GM18520 (cell line): ENCODE results near the gene ZFC3H1.

Experiments
- ATAC-seq: cut with Tn5 transposase; IDR thresholded peaks from one replicate; pipeline ENCODE4 v1.9.1; 2021; ENCODE audit not compliant: unreplicated experiment

The ZFC3H1 gene

DNA sequence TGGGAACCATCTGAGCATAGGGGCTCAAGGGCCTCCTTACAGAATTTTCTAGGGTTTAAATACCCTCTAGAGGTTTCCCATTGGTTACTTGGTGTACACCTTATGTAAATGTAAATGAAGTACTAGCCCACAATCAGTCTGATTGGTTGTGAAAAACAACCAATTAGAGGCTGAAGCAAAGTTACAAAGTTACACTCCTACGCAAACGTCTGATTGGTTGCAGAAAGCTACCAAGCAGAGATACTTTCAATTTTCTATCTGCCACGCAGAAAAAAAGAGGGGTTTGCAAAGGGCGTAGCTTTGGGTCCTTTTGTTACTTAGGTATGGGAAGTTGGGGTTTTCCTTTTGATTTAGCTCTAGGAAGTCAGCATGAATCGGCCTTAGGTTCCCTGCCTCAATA is 20.4 kb upstream of the ZFC3H1 start:
- no peak for ATAC-seq

DNA sequence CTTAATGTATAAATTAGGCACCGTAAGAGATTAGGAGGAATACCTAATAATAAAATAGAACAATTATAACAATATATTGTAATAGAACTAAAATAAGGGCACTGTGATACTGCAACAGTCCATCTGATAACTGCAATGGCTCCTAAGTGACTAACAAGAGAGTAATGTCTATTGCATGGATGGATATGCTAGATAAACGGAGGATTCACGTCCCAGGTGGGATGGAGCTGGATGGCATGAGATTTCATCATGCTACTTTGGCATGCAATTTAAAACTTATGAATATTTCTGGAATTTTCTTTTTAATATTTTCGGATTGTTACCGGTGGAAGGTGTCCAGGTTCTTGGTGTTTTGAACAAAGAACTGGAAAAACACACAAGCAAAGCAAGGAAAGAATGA is 20.0 kb upstream of the ZFC3H1 start:
- no peak for ATAC-seq

GRCh38 chr12:71682466-71682865 is 18.8 kb upstream of the ZFC3H1 start:
- no peak for ATAC-seq

- ATAC-seq = no peak
Measured at GRCh38 chr12:71671816-71672215, 8.2 kb upstream of the ZFC3H1 start.

DNA sequence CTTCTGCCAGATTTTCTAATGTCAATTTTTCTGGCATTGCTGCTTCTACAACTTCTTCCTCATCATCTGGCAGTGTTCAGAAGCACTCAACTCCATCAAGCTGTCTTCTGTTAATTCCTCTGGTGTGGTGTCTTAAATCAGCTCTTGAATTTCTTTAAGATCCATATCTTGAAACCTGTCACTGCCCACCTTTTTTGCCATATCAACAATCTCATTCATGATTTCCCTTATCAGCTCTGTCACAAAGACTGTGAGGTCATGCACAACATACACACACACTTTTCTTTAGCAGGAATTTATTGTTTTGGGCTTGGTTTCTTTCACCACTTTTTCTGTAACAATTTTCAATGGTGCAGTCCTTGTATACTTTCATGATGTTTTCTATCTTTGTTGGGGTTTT is 7.7 kb upstream of the ZFC3H1 start:
- no peak for ATAC-seq

DNA sequence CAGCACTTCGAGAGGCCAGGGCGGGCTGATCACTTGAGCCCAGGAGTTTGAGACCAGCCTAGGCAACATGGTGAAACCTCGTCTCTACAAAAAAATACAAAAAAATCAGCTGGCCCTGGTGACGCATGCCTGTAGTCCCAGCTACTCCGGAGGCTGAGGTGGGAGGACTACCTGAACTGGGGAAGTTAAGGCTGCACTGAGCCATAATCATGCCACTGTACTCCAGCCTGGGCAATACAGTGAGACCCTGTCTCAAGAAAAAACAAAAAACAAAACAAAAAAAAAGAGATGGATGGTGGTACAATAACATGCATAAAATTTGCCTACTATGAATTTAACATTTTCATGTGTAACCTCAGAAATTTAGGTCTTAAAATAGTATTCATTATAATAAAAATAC is 2.6 kb upstream of the ZFC3H1 start:
- no peak for ATAC-seq

GRCh38 chr12:71665090-71665463 is 1.4 kb upstream of the ZFC3H1 start:
- ATAC-seq = no peak

DNA sequence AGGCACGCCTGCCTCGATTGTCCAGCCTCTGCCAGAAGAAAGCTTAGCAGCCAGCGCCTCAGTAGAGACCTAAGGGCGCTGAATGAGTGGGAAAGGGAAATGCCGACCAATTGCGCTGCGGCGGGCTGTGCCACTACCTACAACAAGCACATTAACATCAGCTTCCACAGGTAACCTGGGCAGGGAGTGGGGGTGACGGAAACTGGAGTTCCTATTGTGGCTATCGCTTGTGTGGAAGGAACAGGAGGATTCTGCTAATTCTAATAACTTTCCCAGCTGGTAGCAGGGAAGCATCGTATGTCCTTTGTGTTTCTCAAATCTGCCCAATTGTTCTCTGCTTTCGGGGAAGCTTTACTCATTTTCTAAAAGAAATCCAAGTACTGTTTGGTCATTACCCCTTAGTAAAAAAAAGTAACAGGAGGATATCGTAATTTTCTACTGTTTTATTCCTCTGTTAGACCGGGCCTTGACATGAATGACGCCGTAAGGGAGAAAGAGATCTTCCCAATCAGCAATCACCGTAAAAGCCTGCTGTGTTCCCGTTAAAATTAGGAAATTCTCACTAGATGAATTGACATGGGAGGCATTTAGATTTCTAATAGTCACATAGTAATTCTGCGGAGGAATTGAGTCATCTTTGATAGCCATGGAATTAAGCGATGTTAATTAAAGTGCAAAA is 902 bp upstream of the ZFC3H1 start:
- peak; percentile 0 for ATAC-seq

DNA sequence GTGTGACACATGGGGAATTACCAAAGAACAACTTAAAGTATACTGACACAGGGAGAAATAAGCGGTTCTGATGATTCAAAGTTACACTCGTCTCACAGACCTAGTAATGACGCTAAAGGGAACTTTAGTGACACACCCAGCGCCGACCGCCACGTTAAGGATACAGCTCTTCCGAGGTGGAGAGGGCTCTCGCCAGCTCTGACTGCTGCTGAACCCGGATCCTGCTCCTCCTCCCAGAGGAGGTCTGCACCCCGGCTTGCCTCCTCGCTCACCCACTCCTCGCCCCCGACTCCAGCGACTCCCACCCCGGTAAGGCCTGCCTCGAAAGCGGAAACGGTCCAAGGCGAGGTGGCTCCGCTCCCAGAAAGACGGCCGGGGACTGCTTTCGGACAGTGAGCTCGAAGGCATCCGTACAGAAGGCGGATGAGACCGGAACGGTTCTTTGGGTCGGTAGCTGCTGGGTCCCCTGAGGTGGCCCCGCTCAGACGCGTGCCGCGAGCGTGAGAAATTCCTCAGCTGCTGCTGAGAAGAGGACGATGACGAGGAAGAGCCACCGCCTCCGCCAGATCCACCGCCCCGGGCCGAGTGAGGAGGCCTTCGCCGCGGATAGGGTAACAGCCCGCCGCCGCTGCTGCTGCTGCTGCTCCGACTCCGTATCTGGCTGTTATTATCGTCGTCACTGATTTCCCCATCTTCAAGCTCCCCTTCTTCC is 643 bp downstream of the ZFC3H1 start:
- ATAC-seq = peak; percentile 15

GRCh38 chr12:71661977-71662530 is 1.6 kb downstream of the ZFC3H1 start:
- no peak for ATAC-seq

DNA sequence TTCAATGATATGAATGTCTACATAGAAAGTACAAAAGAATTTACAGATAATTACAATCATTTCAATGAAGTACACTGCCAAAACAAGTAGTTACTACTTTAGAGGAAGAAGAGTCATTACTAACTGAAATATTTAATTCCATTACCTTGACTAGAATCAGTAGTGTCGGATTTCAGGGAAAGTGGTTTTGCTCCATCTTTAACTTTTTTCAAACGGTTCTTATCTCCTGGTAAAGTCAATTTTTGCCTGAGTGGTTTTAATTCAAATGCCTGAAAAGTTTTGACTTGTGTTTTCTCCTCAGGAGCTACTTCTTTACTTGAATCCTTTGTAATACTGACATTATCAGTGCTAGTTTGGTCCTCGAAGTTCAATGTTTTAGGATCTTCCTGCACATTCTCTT is 6.9 kb downstream of the ZFC3H1 start:
- ATAC-seq = no peak

- ATAC-seq = no peak
Measured at GRCh38 chr12:71655907-71656306, 7.7 kb downstream of the ZFC3H1 start.

GRCh38 chr12:71655495-71655894 is 8.2 kb downstream of the ZFC3H1 start:
- ATAC-seq = no peak

- ATAC-seq = no peak
Measured at GRCh38 chr12:71654200-71654599, 9.4 kb downstream of the ZFC3H1 start.

- no peak for ATAC-seq
Measured at GRCh38 chr12:71653137-71653536, 10.5 kb downstream of the ZFC3H1 start.

DNA sequence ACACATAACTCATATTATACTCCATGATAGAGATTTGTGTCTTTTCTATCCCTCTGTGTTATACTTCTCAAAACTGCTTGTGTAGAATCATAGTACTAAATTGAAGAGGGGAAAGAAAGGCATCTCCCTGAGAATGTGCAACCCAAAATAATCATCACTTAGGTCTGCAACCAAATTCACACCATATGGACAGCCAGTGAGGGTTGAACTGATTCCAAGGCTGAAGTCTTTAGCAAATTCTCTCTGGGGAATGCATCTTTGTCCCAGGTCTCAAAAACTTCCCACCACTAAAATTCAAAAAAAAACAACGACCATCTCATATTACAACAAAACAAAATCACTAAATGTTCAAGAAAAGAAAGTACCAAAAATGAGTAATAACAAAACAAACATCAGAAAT is 11.0 kb downstream of the ZFC3H1 start:
- ATAC-seq = no peak

- ATAC-seq = no peak
Measured at GRCh38 chr12:71649401-71649800, 14.2 kb downstream of the ZFC3H1 start.

- no peak for ATAC-seq
Measured at GRCh38 chr12:71648537-71648936, 15.1 kb downstream of the ZFC3H1 start.

GRCh38 chr12:71646512-71646911 is 17.1 kb downstream of the ZFC3H1 start:
- no peak for ATAC-seq

GRCh38 chr12:71645268-71645667 is 18.4 kb downstream of the ZFC3H1 start:
- no peak for ATAC-seq

DNA sequence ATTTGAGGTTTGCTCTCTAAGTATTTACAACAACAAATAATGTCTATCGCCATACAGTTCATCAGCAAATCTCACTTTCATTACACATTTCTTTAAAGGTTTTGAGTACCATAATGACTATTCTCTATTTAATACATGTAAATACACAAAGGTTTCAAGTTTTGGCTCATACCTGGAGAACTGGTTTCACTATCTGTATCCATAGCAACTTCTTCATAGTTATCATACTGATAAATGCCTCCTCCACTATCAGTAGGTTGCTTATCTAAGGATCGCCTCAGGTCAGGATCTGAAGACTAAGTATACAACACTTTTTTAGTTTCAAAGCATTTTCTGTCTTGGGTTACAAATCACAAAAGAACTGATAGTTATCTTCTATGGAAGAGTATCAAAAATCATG is 21.4 kb downstream of the ZFC3H1 start:
- no peak for ATAC-seq

DNA sequence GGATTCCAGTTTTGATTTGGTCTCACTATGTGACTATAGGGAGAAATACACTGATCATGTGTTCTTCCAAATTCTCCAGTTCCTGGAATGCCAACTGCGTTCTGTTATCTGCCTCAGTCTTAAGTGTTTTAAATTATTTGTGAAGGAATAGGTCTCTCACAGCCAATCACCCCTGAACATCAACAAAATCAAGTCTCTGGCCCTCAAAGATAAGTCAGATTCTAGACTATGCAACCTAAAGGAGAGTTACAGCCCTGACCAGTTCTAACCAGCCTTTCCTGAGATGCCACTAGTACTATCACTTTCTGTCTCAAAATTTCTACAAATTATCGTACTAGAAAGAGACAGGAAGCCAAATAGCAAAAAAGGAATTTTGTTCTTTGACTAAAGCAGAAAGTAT is 22.3 kb downstream of the ZFC3H1 start:
- no peak for ATAC-seq

- ATAC-seq = no peak
Measured at GRCh38 chr12:71640316-71640715, 23.3 kb downstream of the ZFC3H1 start.
